Measurements from ENCODE around the gene NCKAP5.

GRCh38 chr2:133287709-133288108, 280.6 kb downstream of the NCKAP5 start:
- TF ChIP-seq CTCF (IDR thresholded peaks at IDR 0.05; ENCODE audit: low read depth, low read length, missing input control) (no peak), ZBTB33 (IDR thresholded peaks at IDR 0.05) (no peak)
